ENCODE data around the gene RNU7-1. TPM values are rescaled to one million over a fixed set of nuclear protein-coding genes. Genes with fewer than 3 reads are reported as not detected.

RNU7-1 gene
- total and polyA plus RNA-seq, 7 experiments from 2014 or later = not detected

- Histone ChIP-seq H3K27me3 (ENCODE audit: control insufficient read depth in 2 of 2, insufficient read depth in 2 of 2, low read length in 2 of 2) (no peaks in the 10 kb centered on the region), H3K36me3 (ENCODE audit: control insufficient read depth in 2 of 3, insufficient read depth in 3 of 3, low read length in 3 of 3) (peaks cover 0 to 4% (median 0%) of the 10 kb centered on the region in 3 experiments), H3K9me3 (ENCODE audit: control insufficient read depth in 2 of 3, low read length in 3 of 3) (no peaks in the 10 kb centered on the region), H3K27ac (ENCODE audit: low read depth, low read length) (peak overlapping the region; percentile 92), H3K4me1 (ENCODE audit: control insufficient read depth in 2 of 2, insufficient read depth in 2 of 2, low read length in 2 of 2) (peaks cover 5 to 38% of the 10 kb centered on the region in 2 donors), H3K4me3 (ENCODE audit: low read length) (no peak overlapping the region)
- POLR2A ChIA-PET = interaction anchor here (0.9 to 23.3 kb wide), 9 partner anchors 5 to 172 kb away, joined by 3 to 1270 read pairs (median 24); partner anchors contain the start of genes ATN1, C12orf57, ENO2 and PTPN6
- CTCF ChIA-PET = interaction anchor here (0.6 to 5.1 kb wide), 4 partner anchors 10 to 31 kb away, joined by 3 to 47 read pairs (median 5); no protein-coding TSS in a partner anchor
- no peaks in the 10 kb centered on the region for H3K27me3 Mint-ChIP-seq
- H3K9me3 Mint-ChIP-seq = no peaks in the 10 kb centered on the region
- H3K4me1 Mint-ChIP-seq = peaks cover 45 to 77% (median 61%) of the 10 kb centered on the region in 7 donors
- ATAC-seq = no peak
- H3K36me3 Mint-ChIP-seq = peaks cover 0 to 19% (median 0%) of the 10 kb centered on the region in 5 donors
- peak overlapping the region; percentile 19 to 88 (median 74) for H3K4me3 Mint-ChIP-seq
- DNase-seq = no peak
- H3K27ac Mint-ChIP-seq = peak overlapping the region; percentile 57 to 99 (median 95)
- intact Hi-C loops (cut with micrococcal nuclease) = loop anchor here in 1 of 2 donors (5.0 kb wide), 1 partner anchor 252 kb away; the partner anchor contains the start of gene PEX5
These were observed 8.0 kb upstream of the RNU7-1 start for GRCh38 chr12:6935371-6936193.

GRCh38 chr12:6936194-6936635 is 7.4 kb upstream of the RNU7-1 start:
- no peaks in the 10 kb centered on the region for H3K27me3 ChIP-seq (ENCODE audit: control insufficient read depth in 2 of 2, insufficient read depth in 2 of 2, low read length in 2 of 2)
- Mint-ChIP-seq H3K27ac (peak overlapping the region; percentile 88 to 99 (median 96)), H3K9me3 (no peaks in the 10 kb centered on the region), H3K27me3 (no peaks in the 10 kb centered on the region), H3K4me1 (peaks cover 44 to 73% (median 56%) of the 10 kb centered on the region in 7 donors), H3K4me3 (peak overlapping the region; percentile 75 to 88 (median 84)), H3K36me3 (peaks cover 0 to 19% (median 0%) of the 10 kb centered on the region in 5 donors)
- intact Hi-C loops (cut with micrococcal nuclease) = loop anchor here in 1 of 2 donors (5.0 kb wide), 1 partner anchor 251 kb away; the partner anchor contains the start of gene PEX5
- ChIA-PET POLR2A (interaction anchor here (0.5 to 23.3 kb wide), 12 partner anchors 6 to 270 kb away, joined by 3 to 1270 read pairs (median 19); partner anchors contain the start of genes ATN1, C12orf57, CDCA3 and ENO2), CTCF (interaction anchor here (0.6 to 5.1 kb wide), 5 partner anchors 9 to 30 kb away, joined by 3 to 47 read pairs (median 4); no protein-coding TSS in a partner anchor)
- DNase-seq = no peak
- peaks cover 0 to 8% (median 0%) of the 10 kb centered on the region in 3 experiments for H3K36me3 ChIP-seq (ENCODE audit: control insufficient read depth in 2 of 3, insufficient read depth in 3 of 3, low read length in 3 of 3)
- H3K4me3 ChIP-seq (ENCODE audit: low read length) = peak overlapping the region; percentile 90
- H3K9me3 ChIP-seq (ENCODE audit: control insufficient read depth in 2 of 3, low read length in 3 of 3) = no peaks in the 10 kb centered on the region
- peak overlapping the region; percentile 92 for H3K27ac ChIP-seq (ENCODE audit: low read depth, low read length)
- ATAC-seq = no peak
- peaks cover 5 to 38% of the 10 kb centered on the region in 2 donors for H3K4me1 ChIP-seq (ENCODE audit: control insufficient read depth in 2 of 2, insufficient read depth in 2 of 2, low read length in 2 of 2)

- Histone ChIP-seq H3K36me3 (ENCODE audit: control insufficient read depth in 2 of 3, insufficient read depth in 3 of 3, low read length in 3 of 3) (peaks cover 0 to 8% (median 0%) of the 10 kb centered on the region in 3 experiments), H3K27ac (ENCODE audit: low read depth, low read length) (peak overlapping the region; percentile 92), H3K9me3 (ENCODE audit: control insufficient read depth in 2 of 3, low read length in 3 of 3) (no peaks in the 10 kb centered on the region), H3K27me3 (ENCODE audit: control insufficient read depth in 2 of 2, insufficient read depth in 2 of 2, low read length in 2 of 2) (no peaks in the 10 kb centered on the region), H3K4me1 (ENCODE audit: control insufficient read depth in 2 of 2, insufficient read depth in 2 of 2, low read length in 2 of 2) (peaks cover 5 to 35% of the 10 kb centered on the region in 2 donors), H3K4me3 (ENCODE audit: low read length) (peak overlapping the region; percentile 90)
- intact Hi-C loops (cut with micrococcal nuclease) = loop anchor here in 1 of 2 donors (1.0 to 5.0 kb wide), 2 partner anchors 8 to 250 kb away; partner anchors contain the start of gene PEX5
- DNase-seq = peak; percentile 24 to 89 (median 65)
- ChIA-PET CTCF (interaction anchor here (0.7 to 5.1 kb wide), 15 partner anchors 8 to 176 kb away, joined by 3 to 47 read pairs (median 4); partner anchors contain the start of genes C1RL and SPSB2), POLR2A (interaction anchor here (0.5 to 23.3 kb wide), 21 partner anchors 6 to 271 kb away, joined by 3 to 1270 read pairs (median 8); partner anchors contain the start of genes ATN1, C12orf57, CDCA3 and EMG1)
- no peaks in the 10 kb centered on the region for H3K9me3 Mint-ChIP-seq
- H3K36me3 Mint-ChIP-seq = peaks cover 0 to 21% (median 0%) of the 10 kb centered on the region in 5 donors
- ATAC-seq = peak; percentile 28
- peak overlapping the region; percentile 91 to 99 (median 96) for H3K27ac Mint-ChIP-seq
- peaks cover 44 to 70% (median 55%) of the 10 kb centered on the region in 7 donors for H3K4me1 Mint-ChIP-seq
- H3K27me3 Mint-ChIP-seq = no peaks in the 10 kb centered on the region
- peak overlapping the region; percentile 75 to 88 (median 84) for H3K4me3 Mint-ChIP-seq
These were observed 6.8 kb upstream of the RNU7-1 start for GRCh38 chr12:6936636-6937480.

- Histone ChIP-seq H3K9me3 (ENCODE audit: control insufficient read depth in 2 of 3, low read length in 3 of 3) (no peaks in the 10 kb centered on the region), H3K4me3 (ENCODE audit: low read length) (peak overlapping the region; percentile 90), H3K4me1 (ENCODE audit: control insufficient read depth in 2 of 2, insufficient read depth in 2 of 2, low read length in 2 of 2) (peaks cover 5 to 30% of the 10 kb centered on the region in 2 donors), H3K27me3 (ENCODE audit: control insufficient read depth in 2 of 2, insufficient read depth in 2 of 2, low read length in 2 of 2) (no peaks in the 10 kb centered on the region), H3K36me3 (ENCODE audit: control insufficient read depth in 2 of 3, insufficient read depth in 3 of 3, low read length in 3 of 3) (peaks cover 0 to 8% (median 0%) of the 10 kb centered on the region in 3 experiments), H3K27ac (ENCODE audit: low read depth, low read length) (peak overlapping the region; percentile 92)
- CTCF ChIA-PET = interaction anchor here (0.5 to 5.1 kb wide), 19 partner anchors 9 to 178 kb away, joined by 3 to 47 read pairs (median 4); partner anchors contain the start of genes C1RL, SPSB2 and TPI1
- no peaks in the 10 kb centered on the region for H3K9me3 Mint-ChIP-seq
- peak overlapping the region; percentile 75 to 88 (median 84) for H3K4me3 Mint-ChIP-seq
- DNase-seq (peak; percentile 81 to 96 (median 93)), ATAC-seq (peak; percentile 97)
- peaks cover 40 to 67% (median 51%) of the 10 kb centered on the region in 7 donors for H3K4me1 Mint-ChIP-seq
- intact Hi-C loops (cut with micrococcal nuclease) = loop anchor here (1.0 to 5.0 kb wide), 12 partner anchors 8 to 250 kb away; partner anchors contain the start of genes EMG1 (in 2 of the 2), ENO2 (in 2 of the 2), PHB2 (in 2 of the 2) and LPCAT3 (in 1 of the 2)
- H3K27me3 Mint-ChIP-seq = no peaks in the 10 kb centered on the region
- H3K27ac Mint-ChIP-seq = peak overlapping the region; percentile 91 to 99 (median 96)
- POLR2A ChIA-PET = interaction anchor here (0.6 to 23.3 kb wide), 21 partner anchors 5 to 372 kb away, joined by 3 to 1270 read pairs (median 5); partner anchors contain the start of genes ATN1, C12orf57, CDCA3 and EMG1
- H3K36me3 Mint-ChIP-seq = peaks cover 0 to 21% (median 0%) of the 10 kb centered on the region in 5 donors
These were observed 5.9 kb upstream of the RNU7-1 start for GRCh38 chr12:6937481-6938352.

All from naive thymus-derived CD4-positive, alpha-beta T cell (primary cell).